PC-3 (cell line): ENCODE data around the gene BUD13. TPM values are rescaled to one million over a fixed set of nuclear protein-coding genes. Genes with fewer than 3 reads are reported as not detected.

Experiments used
- ATAC-seq: fragments of 200-7000 bp; cut with Tn5 transposase; 2 replicates; pipeline ENCODE4 v1.9.1; 2020; ENCODE audit warnings: mild to moderate bottlenecking, moderate library complexity
- BruUV-seq: library from RNA; stranded (reverse); fragments of 400-500 nt; replicated peaks from 2 replicates; lab custom pipeline; 2021; lab: Mats Ljungman, UMichigan
- CTCF ChIA-PET: fragments of 300-600 bp; sonication (Branson Sonifier 250); formaldehyde crosslinking; loops from one replicate; lab custom pipeline; 2022; ENCODE audit warnings: antibody characterized with exemption; lab: Charles Lee
- POLR2A ChIA-PET: fragments of 300-600 bp; sonication (Branson Sonifier 250); formaldehyde crosslinking; loops from one replicate; lab custom pipeline; 2022; ENCODE audit warnings: antibody characterized with exemption; ENCODE audit not compliant: unreplicated experiment; lab: Charles Lee
- DNase-seq: peaks from one replicate; pipeline ENCODE4 v3.0.0-alpha.2; 2015
- H2AFZ ChIP-seq: fragments of 300-600 bp; sonication (generic); 2 replicates; pipeline ENCODE4 v1.6.0; 2016; ENCODE audit warnings: antibody characterized with exemption, low read length
- H3F3A ChIP-seq: fragments of 300-600 bp; sonication (generic); one replicate; pipeline ENCODE4 v1.6.0; 2017; ENCODE audit warnings: antibody characterized with exemption, low read length, control low read depth, mild to moderate bottlenecking; ENCODE audit not compliant: unreplicated experiment
- H3K27ac ChIP-seq: fragments of 300-600 bp; sonication (generic); 2 replicates; pipeline ENCODE4 v1.5.1; 2016; ENCODE audit warnings: mild to moderate bottlenecking, low read length
- H3K27me3 ChIP-seq: fragments of 300-600 bp; sonication (generic); 2 replicates; pipeline ENCODE4 v1.6.1; 2016; ENCODE audit warnings: low read length, mixed read lengths
- H3K36me3 ChIP-seq: fragments of 300-600 bp; sonication (generic); 2 replicates; pipeline ENCODE4 v1.6.1; 2016; ENCODE audit warnings: low read depth, mixed run types, low read length, mixed read lengths
- H3K4me1 ChIP-seq: fragments of 300-600 bp; sonication (generic); 2 replicates; pipeline ENCODE4 v1.5.1; 2016; ENCODE audit warnings: low read length; ENCODE audit not compliant: insufficient read depth
- H3K4me2 ChIP-seq: fragments of 300-600 bp; sonication (generic); 2 replicates; pipeline ENCODE4 v1.6.0; 2016; ENCODE audit warnings: low read length
- H3K4me3 ChIP-seq: fragments of 300-600 bp; sonication (generic); 2 replicates; pipeline ENCODE4 v1.5.1; 2016; ENCODE audit warnings: mild to moderate bottlenecking, low read length, mixed read lengths
- H3K79me2 ChIP-seq: fragments of 300-600 bp; sonication (generic); 2 replicates; pipeline ENCODE4 v1.6.1; 2017; ENCODE audit warnings: low read length, mixed read lengths
- H3K9ac ChIP-seq: fragments of 300-600 bp; sonication (generic); 2 replicates; pipeline ENCODE4 v1.6.0; 2016; ENCODE audit warnings: mild to moderate bottlenecking, low read length
- H3K9me2 ChIP-seq: fragments of 300-600 bp; sonication (generic); replicated peaks from 2 replicates; pipeline ENCODE4 v1.6.1; 2016; ENCODE audit warnings: mixed run types, low read length, mixed read lengths
- H3K9me3 ChIP-seq: fragments of 300-600 bp; sonication (generic); 2 replicates; pipeline ENCODE4 v1.6.1; 2016; ENCODE audit warnings: low read length, mixed read lengths
- H4K20me1 ChIP-seq: fragments of 300-600 bp; sonication (generic); 2 replicates; pipeline ENCODE4 v1.6.1; 2016; ENCODE audit warnings: low read length, mixed read lengths
- CTCF ChIP-seq: fragments of 300-600 bp; sonication (generic); conservative IDR thresholded peaks from 2 replicates; pipeline ENCODE4 v1.5.1; 2017; ENCODE audit warnings: antibody characterized with exemption, low read depth, mild to moderate bottlenecking, low read length
- EZH2 ChIP-seq: fragments of 300-600 bp; sonication (generic); IDR thresholded peaks from one replicate; pipeline ENCODE4 v1.6.1; 2017; ENCODE audit warnings: antibody characterized with exemption, mild to moderate bottlenecking, low read length; ENCODE audit not compliant: unreplicated experiment
- EZH2phosphoT487 ChIP-seq: fragments of 300-600 bp; sonication (generic); IDR thresholded peaks from 2 replicates; pipeline ENCODE4 v1.6.1; 2018; ENCODE audit warnings: mild to moderate bottlenecking, antibody characterized with exemption, low read length, borderline replicate concordance
- intact Hi-C: fragments of 100-400 bp; cut with micrococcal nuclease; formaldehyde crosslinking; loops from 2 replicates; pipeline ENCODE4 v1.9.0; 2023
- total RNA-seq: library from RNA; depleted of rRNA; stranded (reverse); fragments of >200 nt; gene quantifications from 2 replicates; pipeline ENCODE4 v1.2.3, GENCODE V29; 2014

Gene BUD13
- total RNA-seq, 1 experiment from 2014 or later = 28.9 TPM

- peaks cover 37% of the 10 kb centered on the region for H3K4me1 ChIP-seq
- peak; percentile 23 for DNase-seq
- no peaks in the 10 kb centered on the region for H3K9me3 ChIP-seq
- H4K20me1 ChIP-seq = no peaks in the 10 kb centered on the region; the same call in 1 of the 2 replicates
- H3F3A ChIP-seq = no peaks in the 10 kb centered on the region
- ChIA-PET CTCF (interaction anchor here (0.6 to 2.6 kb wide), 3 partner anchors 41 to 319 kb away, joined by 4 to 16 read pairs (median 6); partner anchors contain the start of gene APOA1), POLR2A (interaction anchor here (2.0 kb wide), 1 partner anchor 48 kb away, joined by 7 read pairs; no protein-coding TSS in a partner anchor)
- H3K9me2 ChIP-seq = no peaks in the 10 kb centered on the region
- intact Hi-C loops = no loop called here
- H3K27ac ChIP-seq = no peak overlapping the region; the same call in 1 of the 2 replicates
- ATAC-seq = peak; percentile 16
- peaks cover 41% of the 10 kb centered on the region for H3K36me3 ChIP-seq
- H3K27me3 ChIP-seq = no peaks in the 10 kb centered on the region
- H2AFZ ChIP-seq = peak overlapping the region; percentile 97
- peaks cover 28% of the 10 kb centered on the region for H3K79me2 ChIP-seq
- H3K9ac ChIP-seq = peak overlapping the region; percentile 92
- H3K4me2 ChIP-seq = peak overlapping the region; percentile 94
- H3K4me3 ChIP-seq = peak overlapping the region; percentile 83
- TF ChIP-seq CTCF (no peak), EZH2phosphoT487 (no peak), EZH2 (no peak)
- BruUV-seq = no TSS peak
Measured at GRCh38 chr11:116787436-116787785, 14.6 kb upstream of the BUD13 start.

- Histone ChIP-seq H4K20me1 (no peaks in the 10 kb centered on the region; the same call in 1 of the 2 replicates), H3K9me2 (no peaks in the 10 kb centered on the region), H3K27ac (no peak overlapping the region), H3K9me3 (no peaks in the 10 kb centered on the region), H3K4me2 (peak overlapping the region; percentile 94), H3K4me1 (peaks cover 36% of the 10 kb centered on the region), H3K4me3 (peak overlapping the region; percentile 83), H3K27me3 (no peaks in the 10 kb centered on the region), H3F3A (no peaks in the 10 kb centered on the region), H3K79me2 (peaks cover 32% of the 10 kb centered on the region), H3K36me3 (peaks cover 46% of the 10 kb centered on the region), H3K9ac (peak overlapping the region; percentile 92), H2AFZ (no peak overlapping the region)
- intact Hi-C loops = no loop called here
- ChIA-PET POLR2A (interaction anchor here (2.0 kb wide), 1 partner anchor 49 kb away, joined by 7 read pairs; no protein-coding TSS in a partner anchor), CTCF (interaction anchor here (0.6 to 2.6 kb wide), 3 partner anchors 41 to 352 kb away, joined by 3 to 16 read pairs (median 4); partner anchors contain the start of gene APOA1)
- TF ChIP-seq EZH2 (no peak), EZH2phosphoT487 (no peak), CTCF (no peak)
- BruUV-seq = TSS peak; percentile 63
- ATAC-seq (no peak), DNase-seq (no peak)
Measured at GRCh38 chr11:116786966-116787365, 14.2 kb upstream of the BUD13 start.

GRCh38 chr11:116786326-116786725 lies 13.5 kb upstream of the BUD13 start:
- ChIA-PET CTCF (interaction anchor here (2.6 kb wide), 1 partner anchor 50 kb away, joined by 16 read pairs; the partner anchor contains the start of gene APOA1), POLR2A (no interaction called here)
- Histone ChIP-seq H3K27me3 (no peaks in the 10 kb centered on the region), H3K9me3 (no peaks in the 10 kb centered on the region), H3K79me2 (peaks cover 32% of the 10 kb centered on the region), H3K4me2 (peak overlapping the region; percentile 94), H3K4me3 (peak overlapping the region; percentile 83), H3K4me1 (peaks cover 36% of the 10 kb centered on the region), H3K9me2 (no peaks in the 10 kb centered on the region), H3F3A (no peaks in the 10 kb centered on the region), H3K36me3 (peaks cover 50% of the 10 kb centered on the region), H4K20me1 (no peaks in the 10 kb centered on the region; the same call in 1 of the 2 replicates), H3K27ac (no peak overlapping the region), H2AFZ (no peak overlapping the region), H3K9ac (no peak overlapping the region)
- no peak for ATAC-seq
- TF ChIP-seq EZH2phosphoT487 (no peak), EZH2 (no peak), CTCF (no peak)
- no TSS peak for BruUV-seq
- no peak for DNase-seq
- intact Hi-C loops = no loop called here
